GM21526 (cell line): ENCODE data around the gene ZNF397.

Experiments
- ATAC-seq: cut with Tn5 transposase; IDR thresholded peaks from one replicate; pipeline ENCODE4 v1.9.1; 2021; ENCODE audit warnings: moderate library complexity; ENCODE audit not compliant: unreplicated experiment, low FRiP score

Gene ZNF397

DNA sequence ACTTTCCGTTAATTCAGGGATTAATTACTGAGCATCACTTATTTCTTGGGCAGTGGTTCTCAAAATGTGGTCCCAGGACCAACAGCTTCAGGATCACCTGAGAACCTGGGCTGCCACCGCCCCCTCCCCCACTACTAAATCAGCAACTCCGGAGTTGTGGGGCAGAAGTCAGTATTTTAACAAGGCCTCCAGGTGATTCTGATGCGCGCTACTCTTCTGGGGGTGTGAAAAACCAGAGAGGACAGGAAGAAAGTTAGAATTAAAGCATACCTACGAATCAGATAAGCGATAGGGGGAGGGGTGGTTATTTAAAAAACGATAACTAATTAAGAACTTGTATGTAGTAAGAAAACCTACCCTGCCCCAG is 48.9 kb downstream of the ZNF397 start:
- ATAC-seq = peak; percentile 32

GRCh38 chr18:35290094-35290735 is 49.4 kb downstream of the ZNF397 start, which contains the start of gene ZSCAN30:
TSS of gene ZSCAN30 (minus strand) at chr18:35290229. CDS start at chr18:35264352, 25,877 bp downstream.
- peak; percentile 86 for ATAC-seq

DNA sequence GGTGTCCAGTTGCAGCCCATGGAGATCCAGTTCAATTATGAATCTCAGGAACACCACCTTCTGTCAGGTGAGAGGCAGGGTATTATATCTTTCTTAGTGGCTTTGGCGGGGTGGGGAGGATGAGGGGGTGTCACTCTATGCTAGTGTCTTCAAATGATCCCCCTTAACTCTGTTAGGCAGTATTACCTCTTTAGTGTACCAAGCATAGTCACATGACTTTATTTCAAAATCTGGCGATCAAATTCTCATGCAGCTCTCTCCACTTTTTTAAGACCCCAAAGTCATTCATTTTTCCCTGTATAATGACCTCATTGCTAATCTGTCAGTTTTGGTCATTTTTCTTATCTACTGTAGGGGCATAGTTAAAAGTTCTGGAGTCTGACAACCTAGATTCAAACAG is 50.3 kb downstream of the ZNF397 start:
- ATAC-seq = no peak

DNA sequence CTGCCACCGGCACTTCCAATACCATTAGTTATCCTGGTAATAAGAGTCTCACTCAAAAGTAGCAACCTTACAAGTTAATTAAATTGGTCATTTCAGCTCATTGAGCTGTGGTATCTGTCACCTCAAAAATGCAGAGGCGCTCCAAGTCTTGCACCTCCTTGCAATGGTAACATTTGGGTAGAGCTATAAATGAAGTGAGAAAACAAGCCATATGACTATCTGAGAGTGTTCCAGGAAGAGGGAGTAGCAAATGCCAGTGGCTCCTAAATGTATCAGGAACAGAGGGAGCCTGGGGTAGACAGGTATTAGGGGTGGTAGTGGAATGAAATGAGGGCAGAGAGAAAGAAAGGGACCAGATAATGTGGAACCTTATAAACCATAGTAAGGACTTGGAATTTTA is 55.2 kb downstream of the ZNF397 start:
- ATAC-seq = no peak

DNA sequence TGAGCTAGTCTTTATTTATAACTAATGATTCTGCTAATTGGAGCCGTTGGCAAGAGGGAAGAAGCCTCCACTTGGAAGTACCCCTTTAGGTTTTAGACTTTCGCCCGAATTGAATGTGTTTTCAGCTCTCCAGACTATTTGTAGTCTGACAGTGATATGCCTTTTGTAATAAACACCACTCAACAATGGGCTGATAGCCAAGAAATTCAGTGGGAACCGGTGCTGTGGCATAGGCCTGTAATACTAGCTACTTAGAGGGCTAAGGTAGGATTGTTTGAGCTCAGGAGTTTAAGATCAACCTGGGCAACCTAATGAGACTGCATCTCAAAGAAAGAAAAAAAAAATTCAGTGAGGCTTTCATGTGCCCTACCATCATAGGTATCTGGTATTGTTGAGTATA is 62.8 kb downstream of the ZNF397 start:
- no peak for ATAC-seq

- no peak for ATAC-seq
Observed at GRCh38 chr18:35306588-35307250, 65.9 kb downstream of the ZNF397 start.
